Measurements from ENCODE around the gene KCNJ1. TPM values are rescaled to one million over a fixed set of nuclear protein-coding genes. Genes with fewer than 3 reads are reported as not detected.

Gene KCNJ1
- total RNA-seq, 1 donor = not detected

GRCh38 chr11:128840783-128841182 is 26.3 kb downstream of the KCNJ1 start:
- no peak overlapping the region for H3K4me2 ChIP-seq (ENCODE audit: insufficient read depth, low read length)
- no peaks in the 10 kb centered on the region for H3K4me1 ChIP-seq (ENCODE audit: insufficient read depth, low read length)
- H3K36me3 ChIP-seq (ENCODE audit: insufficient read depth, low read length) = no peaks in the 10 kb centered on the region
- peaks cover 32% of the 10 kb centered on the region for H3K27me3 ChIP-seq (ENCODE audit: insufficient read depth, low read length)
- no peaks in the 10 kb centered on the region for H4K20me1 ChIP-seq (ENCODE audit: insufficient read depth, low read length)
- H3K79me2 ChIP-seq (ENCODE audit: insufficient read depth, low read length) = no peaks in the 10 kb centered on the region
- no peaks in the 10 kb centered on the region for H3K9me3 ChIP-seq (ENCODE audit: low read depth, low read length)
- TF ChIP-seq CTCF (IDR thresholded peaks at IDR 0.05; ENCODE audit: extremely low read depth, low read depth, low read length) = no peak
- no peak overlapping the region for H3K27ac ChIP-seq (ENCODE audit: low read depth, low read length)
- DNase-seq (ENCODE audit: insufficient read length, low spot score, missing footprints) = no peak
- H2AFZ ChIP-seq (ENCODE audit: low read length) = no peak overlapping the region
- H3K4me3 ChIP-seq (ENCODE audit: insufficient read depth, low read length) = no peak overlapping the region

GRCh38 chr11:128840137-128840536 is 27.0 kb downstream of the KCNJ1 start:
- no peaks in the 10 kb centered on the region for H3K79me2 ChIP-seq (ENCODE audit: insufficient read depth, low read length)
- no peak overlapping the region for H3K4me2 ChIP-seq (ENCODE audit: insufficient read depth, low read length)
- peaks cover 27% of the 10 kb centered on the region for H3K27me3 ChIP-seq (ENCODE audit: insufficient read depth, low read length)
- H3K36me3 ChIP-seq (ENCODE audit: insufficient read depth, low read length) = no peaks in the 10 kb centered on the region
- H3K27ac ChIP-seq (ENCODE audit: low read depth, low read length) = no peak overlapping the region
- H3K4me3 ChIP-seq (ENCODE audit: insufficient read depth, low read length) = no peak overlapping the region
- TF ChIP-seq CTCF (IDR thresholded peaks at IDR 0.05; ENCODE audit: extremely low read depth, low read depth, low read length) = no peak
- DNase-seq (ENCODE audit: insufficient read length, low spot score, missing footprints) = no peak
- no peaks in the 10 kb centered on the region for H3K9me3 ChIP-seq (ENCODE audit: low read depth, low read length)
- H2AFZ ChIP-seq (ENCODE audit: low read length) = no peak overlapping the region
- no peaks in the 10 kb centered on the region for H4K20me1 ChIP-seq (ENCODE audit: insufficient read depth, low read length)
- no peaks in the 10 kb centered on the region for H3K4me1 ChIP-seq (ENCODE audit: insufficient read depth, low read length)

GRCh38 chr11:128839081-128839480 is 28.0 kb downstream of the KCNJ1 start:
- Histone ChIP-seq H3K27me3 (ENCODE audit: insufficient read depth, low read length) (peaks cover 22% of the 10 kb centered on the region), H3K4me1 (ENCODE audit: insufficient read depth, low read length) (no peaks in the 10 kb centered on the region), H3K9me3 (ENCODE audit: low read depth, low read length) (no peaks in the 10 kb centered on the region), H3K36me3 (ENCODE audit: insufficient read depth, low read length) (no peaks in the 10 kb centered on the region), H2AFZ (ENCODE audit: low read length) (no peak overlapping the region), H3K79me2 (ENCODE audit: insufficient read depth, low read length) (no peaks in the 10 kb centered on the region), H3K4me3 (ENCODE audit: insufficient read depth, low read length) (no peak overlapping the region), H3K27ac (ENCODE audit: low read depth, low read length) (no peak overlapping the region), H3K4me2 (ENCODE audit: insufficient read depth, low read length) (no peak overlapping the region), H4K20me1 (ENCODE audit: insufficient read depth, low read length) (no peaks in the 10 kb centered on the region)
- TF ChIP-seq CTCF (IDR thresholded peaks at IDR 0.05; ENCODE audit: extremely low read depth, low read depth, low read length) = no peak
- no peak for DNase-seq (ENCODE audit: insufficient read length, low spot score, missing footprints)

GRCh38 chr11:128837627-128838026 is 29.5 kb downstream of the KCNJ1 start:
- Histone ChIP-seq H3K9me3 (ENCODE audit: low read depth, low read length) (no peaks in the 10 kb centered on the region), H3K36me3 (ENCODE audit: insufficient read depth, low read length) (no peaks in the 10 kb centered on the region), H3K4me3 (ENCODE audit: insufficient read depth, low read length) (no peak overlapping the region), H4K20me1 (ENCODE audit: insufficient read depth, low read length) (no peaks in the 10 kb centered on the region), H3K4me2 (ENCODE audit: insufficient read depth, low read length) (no peak overlapping the region), H3K27ac (ENCODE audit: low read depth, low read length) (no peak overlapping the region), H2AFZ (ENCODE audit: low read length) (no peak overlapping the region), H3K27me3 (ENCODE audit: insufficient read depth, low read length) (peaks cover 15% of the 10 kb centered on the region), H3K4me1 (ENCODE audit: insufficient read depth, low read length) (no peaks in the 10 kb centered on the region), H3K79me2 (ENCODE audit: insufficient read depth, low read length) (no peaks in the 10 kb centered on the region)
- DNase-seq (ENCODE audit: insufficient read length, low spot score, missing footprints) = no peak
- TF ChIP-seq CTCF (IDR thresholded peaks at IDR 0.05; ENCODE audit: extremely low read depth, low read depth, low read length) = no peak
